ENCODE measurements around the gene PXYLP1.

Gene PXYLP1

DNA sequence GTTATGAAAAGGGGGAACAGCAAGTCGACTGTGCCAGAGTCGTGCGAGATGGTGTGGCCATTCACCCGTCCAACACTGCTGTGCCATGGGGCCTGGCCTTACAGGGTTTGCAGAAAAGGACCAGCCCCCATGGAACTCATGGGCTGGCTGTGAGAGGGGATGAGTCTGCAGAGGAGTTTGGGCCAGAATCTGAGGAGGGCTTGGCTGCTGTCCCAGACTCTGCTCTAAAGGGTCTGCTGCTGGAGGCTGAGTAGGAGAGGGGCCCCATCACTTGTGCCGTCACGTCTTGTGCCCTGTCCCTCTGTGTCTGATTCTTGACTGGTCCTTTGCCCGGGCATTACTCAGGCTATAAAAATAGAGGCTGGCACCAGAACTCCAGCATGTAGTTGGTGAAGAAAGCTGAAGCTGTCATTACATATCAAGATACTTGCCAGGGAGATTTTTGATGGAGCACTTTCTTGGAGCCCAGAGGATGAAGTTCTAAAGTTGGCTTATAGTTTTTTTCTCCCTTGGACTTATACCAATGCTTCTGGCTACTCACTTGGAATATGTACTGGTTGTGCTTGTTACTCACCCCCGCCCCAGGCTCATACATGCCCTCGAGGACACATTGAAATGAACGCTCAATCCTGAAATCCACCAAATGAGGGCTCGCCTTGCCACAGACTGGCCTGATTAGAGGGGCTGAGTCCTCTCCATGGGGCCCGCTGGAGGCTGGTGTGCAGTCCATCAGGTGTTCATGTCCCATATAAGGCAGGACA is 10.2 kb downstream of the PXYLP1 start:
- Mint-ChIP-seq H3K4me3 (peak overlapping the region; percentile 36), H3K27me3 (ENCODE audit: low read depth, poor library complexity) (peaks cover 4% of the 10 kb centered on the region), H3K36me3 (ENCODE audit: low read depth) (no peaks in the 10 kb centered on the region), H3K27ac (peak overlapping the region; percentile 41), H3K9me3 (no peaks in the 10 kb centered on the region), H3K4me1 (peaks cover 82% of the 10 kb centered on the region)
- TF ChIP-seq, protein P1, sequence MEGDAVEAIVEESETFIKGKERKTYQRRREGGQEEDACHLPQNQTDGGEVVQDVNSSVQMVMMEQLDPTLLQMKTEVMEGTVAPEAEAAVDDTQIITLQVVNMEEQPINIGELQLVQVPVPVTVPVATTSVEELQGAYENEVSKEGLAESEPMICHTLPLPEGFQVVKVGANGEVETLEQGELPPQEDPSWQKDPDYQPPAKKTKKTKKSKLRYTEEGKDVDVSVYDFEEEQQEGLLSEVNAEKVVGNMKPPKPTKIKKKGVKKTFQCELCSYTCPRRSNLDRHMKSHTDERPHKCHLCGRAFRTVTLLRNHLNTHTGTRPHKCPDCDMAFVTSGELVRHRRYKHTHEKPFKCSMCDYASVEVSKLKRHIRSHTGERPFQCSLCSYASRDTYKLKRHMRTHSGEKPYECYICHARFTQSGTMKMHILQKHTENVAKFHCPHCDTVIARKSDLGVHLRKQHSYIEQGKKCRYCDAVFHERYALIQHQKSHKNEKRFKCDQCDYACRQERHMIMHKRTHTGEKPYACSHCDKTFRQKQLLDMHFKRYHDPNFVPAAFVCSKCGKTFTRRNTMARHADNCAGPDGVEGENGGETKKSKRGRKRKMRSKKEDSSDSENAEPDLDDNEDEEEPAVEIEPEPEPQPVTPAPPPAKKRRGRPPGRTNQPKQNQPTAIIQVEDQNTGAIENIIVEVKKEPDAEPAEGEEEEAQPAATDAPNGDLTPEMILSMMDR (IDR thresholded peaks at IDR 0.05): no peak
- no peak for DNase-seq

DNA sequence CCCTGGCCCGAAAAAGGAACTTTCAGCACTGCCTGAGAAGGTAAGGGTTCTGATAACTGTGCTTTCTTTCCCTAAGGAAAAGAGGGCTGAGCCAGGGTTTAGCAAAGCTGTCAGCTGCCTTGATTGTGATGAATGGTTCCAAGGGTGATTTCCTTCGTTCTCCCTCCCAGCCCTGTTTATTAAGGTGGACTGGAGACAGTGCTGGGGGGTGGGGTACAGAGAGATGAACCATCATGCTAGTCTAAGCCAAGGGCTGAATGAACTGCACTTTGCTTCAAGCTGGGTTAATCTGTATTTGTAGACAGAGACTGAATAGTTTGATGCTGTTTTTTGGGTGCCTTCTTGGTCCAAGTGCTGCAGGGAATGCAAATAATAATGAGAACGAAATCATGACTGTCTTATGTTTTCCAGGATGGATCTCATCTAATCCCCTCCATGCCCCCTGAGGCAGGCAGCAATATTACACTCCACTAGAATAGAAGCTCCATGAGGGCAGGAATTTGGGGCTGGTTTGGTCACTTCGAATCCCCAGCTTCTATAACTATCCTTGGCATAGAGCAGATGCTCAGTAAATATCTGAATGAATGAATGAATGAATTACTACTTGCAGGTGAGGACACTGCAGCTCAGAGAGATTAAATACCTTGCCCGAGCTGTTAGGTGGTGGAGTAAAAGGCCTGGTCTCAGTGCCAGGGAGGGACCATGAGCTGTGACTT is 10.9 kb downstream of the PXYLP1 start:
- TF ChIP-seq, protein P1 (IDR thresholded peaks at IDR 0.05): no peak
- H3K27ac Mint-ChIP-seq: peak overlapping the region; percentile 92
- H3K9me3 Mint-ChIP-seq: no peaks in the 10 kb centered on the region
- no peaks in the 10 kb centered on the region for H3K36me3 Mint-ChIP-seq (ENCODE audit: low read depth)
- peaks cover 80% of the 10 kb centered on the region for H3K4me1 Mint-ChIP-seq
- H3K27me3 Mint-ChIP-seq (ENCODE audit: low read depth, poor library complexity): peaks cover 4% of the 10 kb centered on the region
- DNase-seq: no peak
- H3K4me3 Mint-ChIP-seq: peak overlapping the region; percentile 36

DNA sequence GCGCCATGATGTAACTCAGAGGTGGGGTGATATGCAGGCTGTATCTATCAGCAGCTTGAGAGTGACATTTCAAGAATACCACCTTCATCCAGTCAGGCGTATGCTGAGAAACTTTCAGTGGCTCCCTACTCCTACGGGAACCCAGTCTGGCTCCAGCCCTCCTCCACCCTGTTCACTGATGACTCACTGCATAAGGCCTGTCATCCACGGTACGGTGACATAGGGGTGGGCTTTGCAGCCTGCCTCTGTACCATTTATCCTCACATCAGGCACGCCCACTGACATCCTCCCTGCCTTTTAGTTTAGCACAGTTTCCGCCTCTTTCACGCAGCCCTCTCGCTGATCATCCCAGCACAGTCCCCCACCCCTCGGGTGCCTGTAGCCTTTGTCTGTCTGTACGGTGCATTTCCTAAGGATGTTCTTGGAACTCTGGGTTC is 11.7 kb downstream of the PXYLP1 start:
- peak overlapping the region; percentile 24 for H3K4me3 Mint-ChIP-seq
- H3K27me3 Mint-ChIP-seq (ENCODE audit: low read depth, poor library complexity): peaks cover 4% of the 10 kb centered on the region
- no peaks in the 10 kb centered on the region for H3K36me3 Mint-ChIP-seq (ENCODE audit: low read depth)
- peak; percentile 21 for DNase-seq
- H3K9me3 Mint-ChIP-seq: no peaks in the 10 kb centered on the region
- H3K27ac Mint-ChIP-seq: peak overlapping the region; percentile 92
- peaks cover 77% of the 10 kb centered on the region for H3K4me1 Mint-ChIP-seq
- TF ChIP-seq, protein P1 (IDR thresholded peaks at IDR 0.05): no peak

DNA sequence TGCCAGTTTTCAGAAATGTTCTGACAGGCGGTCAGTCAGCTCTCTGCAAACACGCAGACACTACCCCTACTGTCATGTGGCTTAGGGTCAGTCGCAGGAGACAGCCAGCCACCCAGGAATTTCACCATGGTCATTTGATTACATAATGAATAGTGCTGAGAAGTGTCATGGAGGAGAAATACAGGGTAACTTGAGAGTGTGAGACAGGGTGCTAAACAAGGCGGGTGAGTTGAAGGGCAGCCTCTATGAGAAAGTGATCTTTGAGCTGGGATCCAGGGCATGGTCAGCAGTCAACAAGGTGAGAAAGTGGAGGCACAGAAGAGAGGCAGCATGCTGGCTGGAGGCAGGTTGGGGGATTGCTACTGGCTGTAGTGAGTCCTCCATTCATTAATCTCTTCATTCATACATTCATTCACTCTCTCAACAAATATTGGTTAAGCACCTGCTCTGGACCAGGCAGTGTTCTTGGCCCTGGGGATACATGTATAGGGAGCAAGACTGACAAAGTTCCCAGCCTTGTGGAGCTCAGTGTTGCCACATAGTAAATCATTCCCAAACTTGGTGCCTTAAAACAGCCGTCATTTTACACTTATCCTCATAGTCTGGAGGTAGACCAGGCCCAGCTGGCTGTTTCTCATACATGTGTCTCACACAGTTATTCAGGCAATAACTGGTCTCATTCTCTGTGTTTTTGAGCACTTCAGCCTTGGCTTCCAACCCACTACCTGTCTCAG is 14.8 kb downstream of the PXYLP1 start:
- Mint-ChIP-seq H3K36me3 (ENCODE audit: low read depth) (no peaks in the 10 kb centered on the region), H3K27me3 (ENCODE audit: low read depth, poor library complexity) (peaks cover 4% of the 10 kb centered on the region), H3K4me3 (no peak overlapping the region), H3K27ac (no peak overlapping the region), H3K9me3 (no peaks in the 10 kb centered on the region), H3K4me1 (peaks cover 46% of the 10 kb centered on the region)
- TF ChIP-seq, protein P1 (IDR thresholded peaks at IDR 0.05): no peak
- DNase-seq: no peak

DNA sequence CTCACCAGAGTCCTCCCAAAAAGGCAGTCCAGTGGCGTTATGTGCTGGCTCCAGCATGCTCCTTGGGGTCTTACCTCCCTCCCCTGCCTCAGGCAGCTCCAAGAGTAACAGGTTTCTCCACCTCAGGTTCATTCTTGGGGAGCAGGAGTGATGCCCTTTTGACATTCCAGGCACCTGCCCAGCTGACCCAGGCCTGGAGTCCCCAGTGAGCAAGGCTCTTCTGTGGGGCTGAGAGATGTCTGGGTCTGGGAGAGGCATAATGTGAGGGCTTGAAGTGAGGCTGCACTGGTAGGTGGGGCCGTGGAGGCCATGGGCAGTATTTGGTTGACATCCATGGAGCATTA is 15.3 kb downstream of the PXYLP1 start:
- no peak for DNase-seq
- Mint-ChIP-seq H3K4me3 (no peak overlapping the region), H3K27me3 (ENCODE audit: low read depth, poor library complexity) (peaks cover 4% of the 10 kb centered on the region), H3K9me3 (no peaks in the 10 kb centered on the region), H3K4me1 (peaks cover 40% of the 10 kb centered on the region), H3K36me3 (ENCODE audit: low read depth) (no peaks in the 10 kb centered on the region), H3K27ac (no peak overlapping the region)
- TF ChIP-seq, protein P1 (IDR thresholded peaks at IDR 0.05): no peak
